Spinal cord (tissue), 10 donors: ENCODE data around the gene TTC9C. TPM values are rescaled to one million over a fixed set of nuclear protein-coding genes. Genes with fewer than 3 reads are reported as not detected.
"Not testable (repeated sequence)": the region's sequence is repeated elsewhere in the genome, so short reads cannot be mapped to it uniquely, and the experiment has no call there.

Source experiments
- DNase-seq, 6 donors: peaks; one replicate each; pipeline versions ENCODE4 v3.0.0 to v3.0.0-alpha.2; 2013 to 2015; ENCODE audit warnings: low spot score in 6 of 6, low read depth in 4 of 6
- H3K27ac ChIP-seq: one replicate; pipeline ENCODE4 v1.5.1; 2013; ENCODE audit warnings: low read depth, low read length, control low read depth
- H3K27me3 ChIP-seq: one replicate; pipeline ENCODE4 v1.6.1; 2013; ENCODE audit warnings: low read length; ENCODE audit not compliant: control insufficient read depth, insufficient read depth
- H3K36me3 ChIP-seq: one replicate; pipeline ENCODE4 v1.6.1; 2013; ENCODE audit warnings: low read length; ENCODE audit not compliant: control insufficient read depth, insufficient read depth
- H3K4me1 ChIP-seq: one replicate; pipeline ENCODE4 v1.6.1; 2013; ENCODE audit warnings: low read length; ENCODE audit not compliant: control insufficient read depth, insufficient read depth
- H3K4me3 ChIP-seq: one replicate; pipeline ENCODE4 v1.5.1; 2013; ENCODE audit warnings: low read depth, low read length, control low read depth
- H3K9me3 ChIP-seq: one replicate; pipeline ENCODE4 v1.6.1; 2013; ENCODE audit warnings: low read length; ENCODE audit not compliant: control insufficient read depth, insufficient read depth
- WGBS: methylation state at CpG from one replicate; pipeline ENCODE4 v1.1.5; 2013; ENCODE audit warnings: missing lambda C conversion rate; ENCODE audit not compliant: insufficient coverage; 5-methylcytosine and 5-hydroxymethylcytosine counted together
- polyA plus RNA-seq, 2 donors: library from polyadenylated mRNA; unstranded; fragments of 120-200 nt; gene quantifications; one replicate each; pipeline ENCODE4 v1.2.1, GENCODE V29; 2013; ENCODE audit not compliant: insufficient read length in 2 of 2
- total RNA-seq, 2 donors: library from RNA; depleted of rRNA in 1 of 2; stranded (reverse); fragments of 120-200 nt in 1 of 2; fragments of >200 nt in 1 of 2; gene quantifications; one replicate each; pipeline versions ENCODE4 v1.2.3 to v1.2.4, GENCODE V29; 2013 to 2014
- donor health status: healthy.

Gene TTC9C
- total and polyA plus RNA-seq, 4 donors: 30.7 to 47.5 (median 37.9) TPM

DNA sequence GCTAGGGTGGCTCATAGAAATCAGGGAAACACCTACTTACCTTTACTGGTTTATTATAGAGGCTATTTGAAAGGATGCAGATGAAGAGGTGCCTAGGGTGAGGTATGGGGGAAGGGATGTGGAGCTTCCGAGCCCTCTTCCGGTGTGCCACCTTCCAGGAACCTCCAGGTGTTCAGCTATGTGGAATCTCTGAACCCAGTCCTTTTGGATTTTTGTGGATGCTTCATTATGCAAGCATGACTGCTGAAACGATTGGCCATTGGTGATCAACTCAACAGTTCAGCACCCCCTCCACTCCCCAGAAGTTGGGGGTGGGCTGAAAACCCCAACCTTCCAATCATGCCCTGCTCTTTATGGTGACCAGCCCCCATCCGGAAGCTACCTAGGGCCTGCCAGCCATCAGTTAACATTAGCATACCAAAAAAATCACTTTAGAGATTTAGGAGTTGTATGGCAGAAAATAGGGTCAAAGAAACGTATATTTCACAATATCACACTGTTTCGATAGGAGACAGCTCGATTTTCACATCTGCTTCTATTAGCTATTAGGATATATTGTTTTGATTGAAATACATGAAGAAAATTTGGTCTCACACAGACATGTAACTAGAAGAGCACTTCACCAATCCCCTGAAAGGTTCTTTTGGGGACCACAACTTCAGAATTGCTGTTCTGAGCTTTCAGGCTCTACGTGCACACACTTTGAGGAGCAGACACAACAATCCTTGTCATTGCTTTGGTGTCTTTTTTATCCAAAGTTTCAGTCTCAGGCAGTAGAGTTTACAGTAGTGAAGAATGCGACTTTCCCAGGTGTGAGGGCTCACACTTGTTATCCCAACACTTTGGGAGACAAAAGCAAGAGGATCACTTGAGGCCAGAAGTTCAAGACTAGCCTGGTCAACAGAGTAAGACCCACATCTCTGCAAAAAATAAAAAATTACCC, 29.8 kb downstream of the TTC9C start:
- H3K4me3 ChIP-seq: no peak overlapping the region
- WGBS: 33% methylated on average over 4 of the region's 9 CpGs
- H3K27ac ChIP-seq: no peak overlapping the region
- peaks cover 28% of the 10 kb centered on the region for H3K4me1 ChIP-seq
- H3K9me3 ChIP-seq: no peaks in the 10 kb centered on the region
- H3K27me3 ChIP-seq: no peaks in the 10 kb centered on the region
- peaks cover 6% of the 10 kb centered on the region for H3K36me3 ChIP-seq
- DNase-seq: no peak

- H3K9me3 ChIP-seq, DNase-seq, H3K27ac ChIP-seq, H3K27me3 ChIP-seq: not testable (repeated sequence)
- WGBS: no CpG with 5 or more reads among the region's 9 CpGs
- Histone ChIP-seq H3K4me1 (peaks cover 11% of the 10 kb centered on the region), H3K36me3 (peaks cover 24% of the 10 kb centered on the region), H3K4me3 (peak overlapping the region; percentile 93)
These were observed 32.6 kb downstream of the TTC9C start for GRCh38 chr11:62760867-62761227.

- no peak for DNase-seq
- Histone ChIP-seq H3K36me3 (peaks cover 35% of the 10 kb centered on the region), H3K9me3 (no peaks in the 10 kb centered on the region), H3K27ac (peak overlapping the region; percentile 96), H3K4me3 (peak overlapping the region; percentile 85), H3K27me3 (no peaks in the 10 kb centered on the region), H3K4me1 (peaks cover 27% of the 10 kb centered on the region)
- WGBS: 3% methylated on average over 11 of the region's 18 CpGs
These were observed 42.5 kb downstream of the TTC9C start for GRCh38 chr11:62770778-62771143.

DNA sequence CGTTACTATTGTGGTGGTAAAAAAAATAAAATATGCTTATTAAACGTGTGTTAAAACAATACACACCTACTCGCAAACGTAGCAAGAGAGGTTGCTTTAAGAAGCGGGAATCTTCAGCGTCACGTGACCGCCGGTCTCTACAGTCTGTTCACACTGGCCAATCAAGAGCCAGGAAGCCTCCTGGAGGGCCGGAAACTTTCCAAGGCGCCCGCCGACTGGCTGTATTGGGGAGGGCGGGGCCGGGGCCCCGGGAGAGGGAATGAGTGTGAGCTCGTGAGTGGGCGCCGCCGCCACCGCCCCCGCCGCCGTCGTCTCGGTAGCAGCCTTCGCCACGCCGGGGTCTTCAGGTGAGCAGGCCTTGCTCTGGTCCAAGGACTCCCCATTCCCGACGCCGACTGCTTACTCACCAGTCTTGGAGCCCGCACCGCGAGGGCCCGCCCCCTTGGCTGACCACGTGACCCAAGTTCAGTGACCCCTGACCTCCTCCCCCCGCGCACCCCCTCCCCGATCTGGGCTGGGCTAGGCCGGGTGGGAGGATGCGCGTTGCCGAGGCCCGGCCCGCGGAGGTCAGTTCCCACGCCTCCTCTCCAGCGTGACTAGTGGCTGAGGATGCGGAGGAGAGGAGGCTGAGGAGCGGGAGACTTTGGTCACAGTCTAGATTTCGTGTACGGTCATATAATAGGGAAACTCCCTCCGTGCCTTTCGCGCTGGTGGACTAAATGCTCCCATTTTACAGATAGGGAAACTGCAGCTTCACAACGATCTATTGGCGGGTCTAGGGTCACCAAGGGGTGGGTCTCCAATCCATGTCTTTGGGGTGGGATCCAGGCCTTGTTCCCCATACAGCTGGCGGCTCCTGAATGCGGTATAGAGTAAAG, 43.1 kb downstream of the TTC9C start, which contains the start of gene TAF6L:
TAF6L (plus strand) TSS at position 253 of the 878 bp plus-strand sequence. CDS start 4,388 bp downstream, outside the sequence.
- Histone ChIP-seq H3K27ac (peak within 1 kb of the TSS; percentile 96), H3K9me3 (no peaks in the 10 kb centered on the region), H3K4me1 (peaks cover 27% of the 10 kb centered on the region), H3K4me3 (peak within 1 kb of the TSS; percentile 85), H3K36me3 (peaks cover 35% of the 10 kb centered on the region), H3K27me3 (no peaks in the 10 kb centered on the region)
- peak; percentile 89 to 99 (median 98) for DNase-seq
- 0% methylated on average over 37 of the region's 60 CpGs for whole genome bisulfite sequencing

DNA sequence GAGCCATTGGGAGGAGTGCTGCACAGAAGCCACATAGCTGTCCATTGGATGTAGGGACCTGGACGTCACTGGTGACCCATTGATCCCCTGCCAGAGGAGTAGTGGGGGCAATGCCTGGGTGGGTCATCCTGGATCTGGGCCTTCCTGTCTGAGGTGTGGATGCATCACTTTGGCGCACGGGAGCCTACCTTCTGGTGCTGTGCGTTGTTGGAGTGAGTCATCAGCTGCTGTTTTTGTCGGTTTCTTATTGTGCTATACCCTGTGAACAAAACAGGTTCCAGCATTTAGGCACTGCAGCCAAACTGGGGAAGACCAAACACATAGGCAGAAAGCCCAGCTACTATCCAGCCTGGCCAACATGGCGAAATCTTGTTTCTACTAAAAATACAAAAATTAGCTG, 46.1 kb downstream of the TTC9C start:
- H3K27ac ChIP-seq: no peak overlapping the region
- no peak overlapping the region for H3K4me3 ChIP-seq
- H3K27me3 ChIP-seq: no peaks in the 10 kb centered on the region
- peaks cover 26% of the 10 kb centered on the region for H3K4me1 ChIP-seq
- DNase-seq: no peak
- no peaks in the 10 kb centered on the region for H3K9me3 ChIP-seq
- 89% methylated on average over 5 of the region's 6 CpGs for WGBS
- peaks cover 52% of the 10 kb centered on the region for H3K36me3 ChIP-seq

GRCh38 chr11:62775646-62776045, 47.4 kb downstream of the TTC9C start:
- Histone ChIP-seq H3K36me3 (peaks cover 59% of the 10 kb centered on the region), H3K27ac (no peak overlapping the region), H3K4me1 (peaks cover 14% of the 10 kb centered on the region), H3K9me3 (no peaks in the 10 kb centered on the region), H3K27me3 (no peaks in the 10 kb centered on the region), H3K4me3 (no peak overlapping the region)
- 98% methylated on average over 16 of the region's 17 CpGs for WGBS
- no peak for DNase-seq

- H3K27ac ChIP-seq: no peak overlapping the region
- no peak overlapping the region for H3K4me3 ChIP-seq
- H3K4me1 ChIP-seq: peaks cover 1% of the 10 kb centered on the region
- 89% methylated on average over 2 of the region's 2 CpGs for WGBS
- H3K36me3 ChIP-seq: peaks cover 68% of the 10 kb centered on the region
- H3K27me3 ChIP-seq: no peaks in the 10 kb centered on the region
- DNase-seq: no peak
- H3K9me3 ChIP-seq: no peaks in the 10 kb centered on the region
These were observed 49.1 kb downstream of the TTC9C start for GRCh38 chr11:62777389-62777788.

GRCh38 chr11:62778441-62778840, 50.2 kb downstream of the TTC9C start:
- WGBS: 96% methylated on average over 3 of the region's 3 CpGs
- Histone ChIP-seq H3K27me3 (no peaks in the 10 kb centered on the region), H3K27ac (no peak overlapping the region), H3K4me1 (no peaks in the 10 kb centered on the region), H3K4me3 (no peak overlapping the region), H3K36me3 (peaks cover 76% of the 10 kb centered on the region), H3K9me3 (no peaks in the 10 kb centered on the region)
- no peak for DNase-seq

DNA sequence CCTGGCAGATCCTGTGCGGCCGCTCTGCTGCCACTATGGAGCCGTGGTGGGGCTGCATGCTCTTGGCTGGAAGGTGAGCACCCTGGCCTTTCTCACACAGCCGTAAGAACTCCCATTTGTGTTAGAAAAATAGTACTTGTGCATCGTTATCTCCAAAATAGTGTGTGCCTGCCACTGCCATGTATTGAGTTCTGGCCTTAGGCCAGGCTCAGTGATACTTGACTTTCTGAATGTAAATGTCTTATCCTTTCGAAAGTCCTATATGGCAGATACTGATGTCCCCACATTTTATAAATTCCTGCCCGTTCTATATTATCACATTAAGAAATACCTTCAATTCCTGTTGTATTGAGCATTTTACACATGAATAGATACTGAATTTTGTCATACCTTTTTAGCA, 54.5 kb downstream of the TTC9C start:
- DNase-seq: no peak
- WGBS: 98% methylated on average over 5 of the region's 7 CpGs
- peaks cover 5% of the 10 kb centered on the region for H3K4me1 ChIP-seq
- no peaks in the 10 kb centered on the region for H3K9me3 ChIP-seq
- no peak overlapping the region for H3K27ac ChIP-seq
- H3K36me3 ChIP-seq: peaks cover 55% of the 10 kb centered on the region
- no peaks in the 10 kb centered on the region for H3K27me3 ChIP-seq
- no peak overlapping the region for H3K4me3 ChIP-seq
